HG03575 (cell line): Measurements from ENCODE around the gene LGALS9C.
"Not testable (repeated sequence)": the region's sequence is repeated elsewhere in the genome, so short reads cannot be mapped to it uniquely, and the experiment has no call there.

ENCODE experiments used
- ATAC-seq: cut with Tn5 transposase; IDR thresholded peaks from one replicate; pipeline ENCODE4 v1.9.1; 2021; ENCODE audit not compliant: unreplicated experiment, insufficient number of reproducible peaks, low FRiP score; ENCODE audit errors: extremely low read depth

Gene LGALS9C

GRCh38 chr17:18476508-18477308, at the start of gene LGALS9C:
LGALS9C (plus strand) TSS chr17:18476789; CDS start chr17:18476855, 66 bp downstream.
- peak; percentile 57 for ATAC-seq

DNA sequence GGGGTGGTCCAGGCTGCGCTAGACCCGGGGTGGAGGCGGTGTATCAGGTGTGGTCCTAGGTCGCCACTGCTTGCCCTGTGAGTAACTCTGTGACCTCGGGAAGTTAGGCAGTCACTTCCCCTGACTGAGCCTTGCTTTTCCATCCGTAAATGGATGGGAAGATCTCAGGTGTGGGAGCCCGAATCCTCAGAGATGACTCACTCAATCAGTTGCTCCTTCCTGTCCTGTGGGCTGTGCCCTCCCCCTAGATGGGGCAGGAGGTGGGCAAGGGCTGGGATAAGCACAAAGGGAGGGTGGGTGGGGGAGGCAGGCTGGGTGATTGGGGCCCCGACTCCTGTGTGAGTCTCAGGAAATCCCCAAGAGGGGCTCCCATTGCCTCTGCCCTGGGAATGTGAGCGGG, 44.4 kb upstream of the LGALS9C start:
- not testable (repeated sequence) for ATAC-seq

DNA sequence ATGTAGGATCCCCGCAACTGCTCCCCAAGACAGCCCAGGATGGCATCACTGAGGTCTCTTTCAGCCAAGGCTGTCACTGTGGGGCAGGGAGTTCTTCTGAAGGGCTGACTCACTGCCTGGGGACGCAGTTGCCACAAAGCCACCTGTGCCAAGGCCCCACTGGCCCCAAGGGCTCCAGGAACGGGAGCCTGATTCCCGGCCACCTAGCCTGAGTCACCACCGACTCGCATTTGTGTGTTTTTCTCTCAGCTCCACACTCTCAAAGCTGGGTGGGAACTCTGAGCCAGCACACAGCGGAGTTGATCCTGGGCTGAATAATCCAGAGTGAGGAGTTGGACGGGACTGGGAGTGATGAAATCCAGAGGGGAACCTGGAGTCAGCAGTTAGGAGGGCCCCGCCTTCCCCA, 37.1 kb upstream of the LGALS9C start:
- not testable (repeated sequence) for ATAC-seq

GRCh38 chr17:18442093-18442492, 34.5 kb upstream of the LGALS9C start:
- not testable (repeated sequence) for ATAC-seq

DNA sequence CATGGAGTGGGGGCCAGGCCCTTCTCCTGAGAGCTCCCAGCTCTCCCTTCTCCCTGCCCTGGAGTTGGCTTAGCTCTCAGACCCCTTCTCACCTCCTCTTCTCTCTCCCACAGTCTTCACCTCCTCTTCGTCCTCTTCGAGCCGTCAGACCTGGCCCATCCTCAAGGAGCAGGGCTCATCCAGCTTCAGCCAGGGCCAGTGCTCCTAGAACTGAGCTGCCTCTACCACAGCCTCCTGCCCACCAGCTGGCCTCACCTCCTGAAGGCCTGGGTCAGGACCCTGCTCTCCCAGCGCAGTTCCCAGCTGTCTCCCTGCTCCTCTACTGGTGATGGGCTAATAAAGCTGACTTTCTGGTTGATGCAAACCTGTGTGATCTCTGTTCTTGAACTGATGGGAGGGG, 34.1 kb upstream of the LGALS9C start:
- not testable (repeated sequence) for ATAC-seq

- ATAC-seq = not testable (repeated sequence)
Observed at GRCh38 chr17:18447476-18448205, 28.9 kb upstream of the LGALS9C start.

GRCh38 chr17:18448311-18448710, 28.3 kb upstream of the LGALS9C start:
- ATAC-seq = not testable (repeated sequence)

DNA sequence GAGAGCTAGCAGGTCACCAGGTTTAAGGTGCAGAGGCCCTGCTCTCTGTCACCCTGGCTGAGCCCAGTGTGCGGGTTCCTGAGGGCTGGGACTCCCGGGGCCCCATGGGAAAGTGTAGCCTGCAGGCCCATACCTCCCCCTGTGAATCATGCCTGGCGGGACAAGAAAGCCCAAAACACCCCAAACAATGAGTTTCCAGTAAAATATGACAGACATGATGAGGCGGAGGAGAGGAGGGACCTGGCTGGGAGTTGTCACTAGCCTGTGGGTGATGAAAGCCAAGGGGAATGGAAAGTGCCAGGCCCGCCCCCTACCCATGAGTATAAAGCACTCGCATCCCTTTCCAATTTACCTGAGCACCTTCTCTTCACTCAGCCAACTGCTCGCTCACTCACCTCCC, 26.8 kb upstream of the LGALS9C start:
- ATAC-seq = not testable (repeated sequence)

GRCh38 chr17:18450998-18451397, 25.6 kb upstream of the LGALS9C start:
- not testable (repeated sequence) for ATAC-seq

DNA sequence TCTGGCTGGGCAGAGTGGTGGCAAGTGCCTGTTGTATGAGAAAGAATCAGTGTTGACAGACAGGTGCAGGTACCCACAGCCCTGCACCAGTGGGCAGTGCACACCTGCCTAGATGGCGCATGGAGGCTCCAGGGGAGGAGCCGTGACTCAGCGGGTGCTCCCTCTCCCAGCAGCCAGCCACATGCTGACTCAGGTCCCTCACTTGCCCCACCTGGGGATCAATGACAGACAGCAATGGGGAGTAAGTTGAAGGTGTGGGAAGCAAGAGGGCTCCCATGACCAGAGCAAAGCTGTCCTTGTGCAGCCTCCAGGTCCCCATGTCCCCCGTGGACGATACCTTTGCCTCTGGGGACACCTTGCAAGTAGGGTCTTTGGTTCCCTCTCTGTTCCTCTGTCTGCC, 24.6 kb upstream of the LGALS9C start:
- ATAC-seq = not testable (repeated sequence)

- not testable (repeated sequence) for ATAC-seq
Observed at GRCh38 chr17:18459035-18459434, 17.6 kb upstream of the LGALS9C start.

- not testable (repeated sequence) for ATAC-seq
Observed at GRCh38 chr17:18463831-18464502, 12.6 kb upstream of the LGALS9C start.

- ATAC-seq = not testable (repeated sequence)
Observed at GRCh38 chr17:18466250-18466983, 10.2 kb upstream of the LGALS9C start.

DNA sequence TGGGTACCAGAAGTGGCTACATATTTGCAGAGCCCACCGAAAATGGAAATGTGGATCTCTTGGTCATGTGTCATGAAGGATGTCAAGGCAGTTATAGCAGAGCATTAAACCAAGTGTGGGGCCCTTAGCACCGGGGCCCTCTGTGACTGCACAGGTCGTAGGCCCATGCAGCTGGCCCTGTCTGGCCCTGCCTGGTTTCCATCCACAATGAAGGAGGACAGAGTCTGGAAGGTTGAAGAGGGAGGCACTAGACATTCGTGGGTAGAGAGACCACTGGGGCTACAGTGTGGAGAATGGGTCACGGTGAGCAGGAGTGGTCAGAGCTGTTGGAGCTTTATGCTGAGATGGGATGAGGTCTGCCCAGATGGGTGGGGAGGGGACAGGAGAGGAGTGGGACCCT, 9.6 kb upstream of the LGALS9C start:
- ATAC-seq = not testable (repeated sequence)

GRCh38 chr17:18468472-18469171, 8.0 kb upstream of the LGALS9C start:
- ATAC-seq = not testable (repeated sequence)

- ATAC-seq = not testable (repeated sequence)
Observed at GRCh38 chr17:18469837-18470236, 6.8 kb upstream of the LGALS9C start.

DNA sequence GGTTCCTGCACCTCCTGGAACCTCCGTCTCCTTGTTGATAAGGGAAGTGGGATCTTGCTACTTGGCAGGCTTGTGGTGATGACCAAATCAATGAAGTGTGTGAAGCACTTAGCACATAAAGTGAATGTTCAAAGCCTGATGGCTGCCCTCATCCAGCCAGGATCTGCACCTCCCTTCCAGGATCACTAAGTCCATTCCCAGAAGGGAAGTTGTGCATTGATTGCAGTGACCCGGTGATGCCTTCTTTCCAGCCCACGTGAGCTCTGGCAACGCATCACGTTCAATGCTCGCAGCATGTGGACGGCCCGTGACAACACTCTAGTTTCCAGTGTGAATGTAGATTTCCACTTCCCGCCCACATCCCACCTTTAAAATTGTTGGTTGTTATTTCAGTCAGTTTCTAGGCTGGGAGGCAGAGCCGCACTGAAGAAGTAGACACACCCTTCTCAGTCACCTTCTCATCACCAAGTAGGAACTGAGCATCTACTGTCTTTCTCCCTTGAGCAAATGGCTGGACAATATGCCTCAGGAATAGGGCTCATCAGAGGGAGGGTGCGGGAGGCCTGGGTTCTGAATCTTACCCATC, 6.2 kb upstream of the LGALS9C start:
- not testable (repeated sequence) for ATAC-seq

DNA sequence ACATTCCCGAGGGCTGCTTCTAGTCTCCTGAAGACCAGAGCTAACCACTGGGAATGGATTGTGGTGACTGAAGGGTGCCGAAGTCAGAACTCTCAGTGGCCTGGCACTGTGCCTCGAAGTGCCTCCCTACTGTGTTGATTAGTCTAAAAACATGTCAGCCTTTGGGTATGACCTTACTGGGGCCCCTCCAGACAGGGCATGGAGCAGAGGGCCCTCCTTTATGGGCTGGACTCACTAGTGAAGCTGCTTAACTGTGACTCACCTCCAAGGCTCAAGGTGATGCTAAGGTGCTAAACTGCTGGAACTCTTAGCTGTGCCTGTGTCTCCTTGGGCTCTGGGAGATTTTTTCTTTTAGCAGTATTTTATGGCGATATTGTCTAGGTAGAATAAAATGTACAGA, 2.6 kb upstream of the LGALS9C start:
- ATAC-seq = not testable (repeated sequence)
